WI38 (cell line): Measurements from ENCODE around the gene C16orf78.

ENCODE experiments used
- H3K4me3 ChIP-seq: 2 replicates; pipeline ENCODE4 v1.5.1; 2011; ENCODE audit warnings: low read depth, mild to moderate bottlenecking, control low read depth, low read length
- TF ChIP-seq, protein P1 (sequence below): IDR thresholded peaks from 2 replicates; pipeline ENCODE4 v1.5.1; 2012; ENCODE audit warnings: low read depth, mild to moderate bottlenecking, control low read depth, low read length

Gene C16orf78

DNA sequence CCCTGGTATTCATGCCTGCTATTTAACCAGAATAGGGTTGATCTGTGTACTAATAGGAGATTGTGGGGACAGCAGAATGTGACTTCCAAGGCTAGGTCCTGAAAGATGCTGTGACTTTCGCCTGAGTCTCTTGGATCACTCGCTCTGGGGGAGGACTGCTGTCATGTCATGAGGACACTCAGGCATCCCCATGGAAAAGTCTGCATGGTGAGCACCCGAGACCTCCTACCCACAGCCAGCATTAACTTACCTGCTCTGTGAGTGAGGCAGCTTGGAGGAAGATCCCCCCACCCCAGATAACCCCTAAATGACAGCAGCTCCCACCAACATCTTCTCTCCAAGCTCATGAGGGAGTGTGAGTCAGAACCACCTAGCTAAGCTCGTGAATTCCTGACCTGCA, 30.3 kb upstream of the C16orf78 start:
- H3K4me3 ChIP-seq: no peak overlapping the region
- TF ChIP-seq, protein P1, sequence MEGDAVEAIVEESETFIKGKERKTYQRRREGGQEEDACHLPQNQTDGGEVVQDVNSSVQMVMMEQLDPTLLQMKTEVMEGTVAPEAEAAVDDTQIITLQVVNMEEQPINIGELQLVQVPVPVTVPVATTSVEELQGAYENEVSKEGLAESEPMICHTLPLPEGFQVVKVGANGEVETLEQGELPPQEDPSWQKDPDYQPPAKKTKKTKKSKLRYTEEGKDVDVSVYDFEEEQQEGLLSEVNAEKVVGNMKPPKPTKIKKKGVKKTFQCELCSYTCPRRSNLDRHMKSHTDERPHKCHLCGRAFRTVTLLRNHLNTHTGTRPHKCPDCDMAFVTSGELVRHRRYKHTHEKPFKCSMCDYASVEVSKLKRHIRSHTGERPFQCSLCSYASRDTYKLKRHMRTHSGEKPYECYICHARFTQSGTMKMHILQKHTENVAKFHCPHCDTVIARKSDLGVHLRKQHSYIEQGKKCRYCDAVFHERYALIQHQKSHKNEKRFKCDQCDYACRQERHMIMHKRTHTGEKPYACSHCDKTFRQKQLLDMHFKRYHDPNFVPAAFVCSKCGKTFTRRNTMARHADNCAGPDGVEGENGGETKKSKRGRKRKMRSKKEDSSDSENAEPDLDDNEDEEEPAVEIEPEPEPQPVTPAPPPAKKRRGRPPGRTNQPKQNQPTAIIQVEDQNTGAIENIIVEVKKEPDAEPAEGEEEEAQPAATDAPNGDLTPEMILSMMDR: no peak

DNA sequence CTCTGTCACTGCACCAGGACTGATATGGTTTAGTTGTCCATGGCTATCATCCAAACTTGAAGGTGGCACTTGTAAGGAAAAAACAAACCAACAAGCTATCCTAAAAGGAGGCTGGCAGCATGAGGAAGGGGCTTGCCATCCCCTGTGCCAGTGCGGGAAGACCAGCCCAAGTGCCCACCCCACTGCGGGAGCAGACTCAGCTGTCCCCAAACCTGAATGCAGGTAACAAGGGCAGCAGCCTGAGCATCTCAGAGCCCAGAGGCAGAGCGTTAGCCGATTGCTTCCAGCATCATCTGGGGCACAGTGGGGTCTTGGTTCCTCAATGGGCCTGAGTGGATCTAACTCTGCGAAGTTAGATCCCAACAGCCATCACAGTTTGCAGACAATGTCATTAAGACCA, 29.2 kb upstream of the C16orf78 start:
- TF ChIP-seq, protein P1: no peak

DNA sequence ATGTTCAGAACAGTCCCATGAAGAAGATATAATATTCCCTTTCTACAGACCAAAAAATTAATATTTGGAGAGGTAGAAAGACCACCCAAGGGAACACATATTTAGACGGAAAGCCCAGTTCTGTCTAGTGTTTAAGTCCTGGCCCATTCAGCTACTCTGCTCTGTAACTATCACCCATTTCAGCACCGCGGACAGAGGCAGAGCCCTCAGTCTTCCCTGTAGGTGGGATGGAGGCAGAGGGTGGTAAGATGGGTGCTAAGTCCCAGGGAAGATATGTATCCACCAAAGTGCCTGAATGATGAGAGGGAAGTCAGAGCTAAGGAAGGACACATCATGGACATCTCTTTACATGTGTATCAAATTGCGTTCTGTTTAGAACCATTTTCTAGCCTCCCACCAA, 27.8 kb upstream of the C16orf78 start:
- H3K4me3 ChIP-seq: no peak overlapping the region
- TF ChIP-seq, protein P1: no peak

More for the DNA sequence above, 29.2 kb upstream of the C16orf78 start:
- H3K4me3 ChIP-seq: no peak overlapping the region

DNA sequence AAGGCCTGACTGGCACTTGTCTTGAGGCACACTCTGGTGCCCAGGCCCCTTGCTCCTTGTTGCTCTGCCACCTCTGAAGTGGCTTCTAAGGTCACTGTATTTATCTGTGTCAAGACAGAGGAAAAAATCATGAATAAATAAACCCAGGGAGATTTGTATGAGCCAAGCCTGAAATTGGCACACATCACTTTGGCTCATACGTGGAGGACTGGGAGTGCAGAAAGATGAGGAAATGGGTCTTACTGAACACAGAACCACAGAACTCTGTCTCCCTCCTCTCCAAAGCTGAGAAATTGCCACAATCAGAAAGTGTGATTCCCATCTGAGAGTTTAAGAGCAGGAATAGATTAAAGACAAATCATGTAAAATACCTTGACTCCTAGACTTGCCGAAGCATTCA, 27.1 kb upstream of the C16orf78 start:
- H3K4me3 ChIP-seq: no peak overlapping the region
- TF ChIP-seq, protein P1: no peak

DNA sequence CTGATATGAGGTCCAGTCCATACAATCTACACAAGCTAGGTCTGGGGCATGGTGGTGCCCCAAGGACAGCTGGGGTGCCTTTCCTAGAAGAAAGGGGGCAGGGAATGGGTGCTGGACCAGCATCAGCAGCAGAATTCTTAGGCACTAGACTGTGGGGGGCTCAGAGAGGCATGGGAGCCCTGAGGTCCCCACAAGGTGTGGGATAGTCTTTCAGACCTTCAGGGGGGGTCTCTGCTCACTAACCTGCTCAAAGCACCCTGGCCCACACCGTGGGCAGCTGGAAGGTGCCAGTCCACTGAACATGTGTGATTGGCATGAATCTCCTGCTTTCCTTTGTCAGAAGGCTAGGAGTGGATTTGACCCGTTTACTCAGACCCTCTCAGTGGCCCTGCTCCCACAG, 26.1 kb upstream of the C16orf78 start:
- TF ChIP-seq, protein P1: no peak
- H3K4me3 ChIP-seq: no peak overlapping the region

DNA sequence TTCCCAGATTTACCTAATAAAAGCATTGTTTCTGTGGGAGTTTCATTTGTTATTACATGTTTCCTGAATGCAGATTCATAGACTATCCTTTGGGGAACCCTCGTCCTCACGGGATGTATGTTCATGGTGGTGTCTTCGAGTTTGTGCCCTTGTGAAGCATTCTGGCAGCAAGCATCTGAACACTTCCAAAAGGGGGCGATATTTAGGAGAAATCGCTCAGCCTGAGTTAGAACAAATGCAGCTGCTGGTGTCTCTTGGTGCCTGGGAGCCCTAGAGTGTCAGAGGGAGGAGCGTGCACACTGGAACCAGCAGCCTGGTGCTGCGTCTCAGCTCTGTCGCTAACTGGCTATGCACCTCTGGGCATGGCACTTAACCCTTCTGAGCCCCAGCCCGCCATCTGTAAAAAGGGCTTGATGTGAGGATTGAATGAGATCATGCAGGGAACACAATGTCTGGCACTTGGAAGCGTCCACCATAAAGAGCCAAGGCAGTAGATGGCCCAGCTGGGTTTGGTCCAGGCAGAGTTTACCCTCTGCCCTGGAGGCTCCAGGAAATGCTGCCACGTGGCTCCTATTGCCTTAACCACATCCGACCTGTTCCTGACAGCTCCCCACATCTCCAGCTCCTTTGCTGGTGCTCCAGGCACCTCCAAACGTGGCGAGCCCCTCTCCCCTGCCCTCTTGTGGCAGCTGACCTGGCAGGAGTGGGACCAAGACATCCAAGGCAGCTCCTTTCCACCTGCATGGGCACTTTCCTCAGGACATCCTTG, 25.0 kb upstream of the C16orf78 start:
- H3K4me3 ChIP-seq: no peak overlapping the region
- TF ChIP-seq, protein P1: no peak

DNA sequence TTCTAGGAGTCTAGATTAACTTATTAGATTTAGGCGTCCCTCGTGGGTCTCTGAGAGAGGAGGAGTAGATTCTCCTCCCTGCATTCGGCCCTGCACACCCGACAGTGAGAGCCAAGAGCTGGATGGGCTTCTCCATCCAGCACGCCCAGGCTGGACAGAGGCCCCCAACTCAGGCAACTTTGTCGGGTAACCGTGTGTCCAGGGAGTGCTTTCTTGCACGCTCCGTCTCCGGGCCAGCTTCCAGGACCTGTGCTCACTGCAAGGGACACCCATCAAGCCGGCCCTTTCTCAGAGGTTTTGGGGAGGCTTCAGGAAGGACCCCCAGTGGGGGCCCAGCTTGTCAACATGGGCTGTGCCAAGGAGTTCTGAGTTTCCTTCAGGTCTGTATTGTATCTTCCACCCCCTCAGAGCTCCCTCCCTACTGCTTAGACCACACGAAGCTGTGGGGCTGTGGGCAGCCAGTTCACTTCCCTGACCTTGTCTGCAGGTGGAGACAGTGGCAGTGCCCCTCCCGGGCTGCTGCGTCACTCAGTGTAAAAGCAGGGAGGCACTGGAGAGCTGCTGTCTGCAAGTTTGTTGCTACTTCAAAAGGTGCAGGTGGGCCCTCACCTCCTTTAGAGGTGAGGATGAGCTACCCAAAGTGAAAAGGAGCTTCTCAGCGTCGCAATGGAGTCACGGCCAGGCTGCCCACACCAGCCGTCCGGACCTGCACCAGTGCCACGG, 24.0 kb upstream of the C16orf78 start:
- TF ChIP-seq, protein P1: no peak
- H3K4me3 ChIP-seq: no peak overlapping the region
